Gastroesophageal sphincter (tissue), 4 donors: ENCODE results near the gene SLC35F3. TPM values are rescaled to one million over a fixed set of nuclear protein-coding genes. Genes with fewer than 3 reads are reported as not detected.
"Not testable (repeated sequence)": the region's sequence is repeated elsewhere in the genome, so short reads cannot be mapped to it uniquely, and the experiment has no call there.

Experiments
- ATAC-seq: fragments of 150-250 bp; one replicate; pipeline ENCODE4 v1.9.1; 2016; ENCODE audit warnings: mild to moderate bottlenecking, moderate library complexity
- H3K27ac ChIP-seq, 4 donors: fragments of 200-600 bp; sonication (generic) in 3 of 4; 1 replicate in 3 of 4; 2 replicates in 1 of 4; pipeline ENCODE4 v1.5.1; 2016 to 2019
- H3K27me3 ChIP-seq: fragments of 200-600 bp; sonication (generic); one replicate; pipeline ENCODE4 v1.5.1; 2019
- H3K36me3 ChIP-seq, 2 donors: fragments of 200-600 bp; sonication (generic); one replicate each; pipeline ENCODE4 v1.5.1; 2019; ENCODE audit warnings: control low read depth in 1 of 2
- H3K4me1 ChIP-seq, 3 donors: fragments of 200-600 bp; sonication (generic); 1 replicate in 2 of 3; 2 replicates in 1 of 3; pipeline ENCODE4 v1.5.1; 2016 to 2019; ENCODE audit warnings: control low read depth in 2 of 3
- H3K4me3 ChIP-seq, 2 donors: fragments of 200-600 bp; sonication (generic); one replicate each; pipeline ENCODE4 v1.5.1; 2019; ENCODE audit warnings: mild to moderate bottlenecking in 1 of 2, moderate library complexity in 1 of 2
- H3K9me3 ChIP-seq, 3 donors: fragments of 200-600 bp; sonication (generic); one replicate each; pipeline ENCODE4 v1.5.1; 2017 to 2019; ENCODE audit warnings: control low read depth in 2 of 3
- CTCF ChIP-seq, 4 experiments: fragments of 200-600 bp in 2 of 4; fragments of 450-650 bp in 2 of 4; sonication (generic) in 1 of 4; IDR thresholded peaks; one replicate each; pipeline ENCODE4 v1.5.1; 2017 to 2019; ENCODE audit warnings: antibody characterized with exemption in 4 of 4, mild to moderate bottlenecking in 2 of 4, moderate library complexity in 2 of 4
- EP300 ChIP-seq: sonication (generic); formaldehyde crosslinking; IDR thresholded peaks from one replicate; pipeline ENCODE4 v1.6.1; 2017; ENCODE audit warnings: antibody characterized with exemption, mild to moderate bottlenecking
- POLR2A ChIP-seq, 2 donors: fragments of 450-650 bp; IDR thresholded peaks; one replicate each; pipeline ENCODE4 v1.6.1; 2017; ENCODE audit warnings: antibody characterized with exemption in 2 of 2, mild to moderate bottlenecking in 2 of 2, moderate library complexity in 1 of 2
- POLR2AphosphoS5 ChIP-seq: sonication (generic); formaldehyde crosslinking; IDR thresholded peaks from one replicate; pipeline ENCODE4 v1.6.1; 2017; ENCODE audit warnings: antibody characterized with exemption
- WGBS, 2 donors: methylation state at CpG; one replicate each; pipeline ENCODE4 v1.1.5; 2018; ENCODE audit warnings: low coverage in 1 of 2; 5-methylcytosine and 5-hydroxymethylcytosine counted together
- total RNA-seq, 4 donors: library from RNA; depleted of rRNA; stranded (reverse); fragments of >200 nt; gene quantifications; one replicate each; pipeline ENCODE4 v1.1.0, GENCODE V29; 2016

The SLC35F3 gene
- total RNA-seq, 4 donors from 2014 or later = 0.16 to 0.62 (median 0.54) TPM; not detected in 1

- Histone ChIP-seq H3K27me3 (peaks cover 25% of the 10 kb centered on the region), H3K4me1 (peaks cover 0 to 5% (median 0%) of the 10 kb centered on the region in 3 donors), H3K27ac (no peak overlapping the region), H3K9me3 (no peaks in the 10 kb centered on the region), H3K4me3 (no peak overlapping the region), H3K36me3 (no peaks in the 10 kb centered on the region)
- ATAC-seq = no peak
- TF ChIP-seq CTCF (IDR thresholded peaks at IDR 0.05) (peak; percentile 15 to 68 (median 50)), POLR2A (IDR thresholded peaks at IDR 0.05) (no peak), POLR2AphosphoS5 (no peak)
- WGBS, 2 donors = 8 to 19% methylated on average over 9 to 11 of the region's 11 CpGs
Observed at GRCh38 chr1:234114648-234115307, 210.3 kb downstream of the SLC35F3 start.

- Histone ChIP-seq H3K4me1 (peaks cover 0 to 5% (median 0%) of the 10 kb centered on the region in 3 donors), H3K9me3 (no peaks in the 10 kb centered on the region), H3K27ac (no peak overlapping the region), H3K36me3 (no peaks in the 10 kb centered on the region), H3K27me3 (peaks cover 17% of the 10 kb centered on the region), H3K4me3 (no peak overlapping the region)
- no peak for TF ChIP-seq CTCF (IDR thresholded peaks at IDR 0.05)
- TF ChIP-seq EP300 = no peak
- no peak for TF ChIP-seq POLR2AphosphoS5
- no peak for TF ChIP-seq POLR2A (IDR thresholded peaks at IDR 0.05)
- ATAC-seq = no peak
Observed at GRCh38 chr1:234118911-234119310, 214.4 kb downstream of the SLC35F3 start.

- TF ChIP-seq EP300 (no peak), POLR2AphosphoS5 (no peak), CTCF (IDR thresholded peaks at IDR 0.05) (no peak), POLR2A (IDR thresholded peaks at IDR 0.05) (no peak)
- 72 to 80% methylated on average over 5 of the region's 5 CpGs for WGBS, 2 donors
- no peak overlapping the region for H3K4me3 ChIP-seq
Observed at GRCh38 chr1:234119431-234119830, 215.0 kb downstream of the SLC35F3 start.

GRCh38 chr1:234120327-234120944, 216.0 kb downstream of the SLC35F3 start:
- Histone ChIP-seq H3K4me3 (no peak overlapping the region), H3K4me1 (no peaks in the 10 kb centered on the region), H3K9me3 (no peaks in the 10 kb centered on the region), H3K27ac (no peak overlapping the region), H3K27me3 (peaks cover 19% of the 10 kb centered on the region), H3K36me3 (no peaks in the 10 kb centered on the region)
- no peak for ATAC-seq
- 66 to 68% methylated on average over 4 to 7 of the region's 7 CpGs for WGBS, 2 donors
- TF ChIP-seq POLR2A (IDR thresholded peaks at IDR 0.05) (no peak), CTCF (IDR thresholded peaks at IDR 0.05) (no peak), EP300 (no peak), POLR2AphosphoS5 (no peak)

More at GRCh38 chr1:234119431-234119830, 215.0 kb downstream of the SLC35F3 start:
- Histone ChIP-seq H3K36me3 (no peaks in the 10 kb centered on the region), H3K27me3 (peaks cover 15% of the 10 kb centered on the region), H3K9me3 (no peaks in the 10 kb centered on the region), H3K27ac (no peak overlapping the region), H3K4me1 (peaks cover 0 to 5% (median 0%) of the 10 kb centered on the region in 3 donors)
- ATAC-seq = no peak

- H3K4me1 ChIP-seq, H3K4me3 ChIP-seq, H3K36me3 ChIP-seq, H3K9me3 ChIP-seq, ATAC-seq, H3K27ac ChIP-seq: not testable (repeated sequence)
- 82 to 89% methylated on average over 3 of the region's 3 CpGs for WGBS, 2 donors
- H3K27me3 ChIP-seq = peaks cover 30% of the 10 kb centered on the region
Observed at GRCh38 chr1:234121659-234122058, 217.2 kb downstream of the SLC35F3 start.

- not testable (repeated sequence) for H3K36me3 ChIP-seq, H3K9me3 ChIP-seq, H3K4me1 ChIP-seq, ATAC-seq, H3K4me3 ChIP-seq, H3K27ac ChIP-seq
- WGBS, 2 donors = 66 to 70% methylated on average over 2 of the region's 2 CpGs
- peaks cover 38% of the 10 kb centered on the region for H3K27me3 ChIP-seq
Observed at GRCh38 chr1:234122571-234122970, 218.1 kb downstream of the SLC35F3 start.
